ENCODE data around the gene SIKE1. TPM values are rescaled to one million over a fixed set of nuclear protein-coding genes. Genes with fewer than 3 reads are reported as not detected.

The SIKE1 gene
- polyA plus RNA-seq, 2 of the 4 experiments (the other 2 are of a cell fraction): 17.8 to 28.7 TPM

- POLR2A ChIA-PET: no interaction called here
- no peaks in the 10 kb centered on the region for H3K9me3 ChIP-seq
- no peak overlapping the region for H3K4me3 ChIP-seq
- no peak for DNase-seq (ENCODE audit: low read depth in 1 of 2, low spot score in 1 of 2)
- no peak overlapping the region for H3K4me2 ChIP-seq
- 89% methylated on average over 6 of the region's 6 CpGs for WGBS (ENCODE audit: missing lambda C conversion rate)
- FAIRE-seq: no peak
- TF ChIP-seq SMC3 (IDR thresholded peaks at IDR 0.05) (no peak), ESRRA (IDR thresholded peaks at IDR 0.05; ENCODE audit: borderline replicate concordance, low read length) (no peak), HEYL (CRISPR knock-in tag; IDR thresholded peaks at IDR 0.05) (no peak), EHMT2 (IDR thresholded peaks at IDR 0.05; ENCODE audit: low read depth) (no peak), RFX5 (IDR thresholded peaks at IDR 0.05) (no peak), PHF8 (IDR thresholded peaks at IDR 0.05; ENCODE audit: borderline replicate concordance, low read depth) (no peak), FOSB (CRISPR knock-in tag; IDR thresholded peaks at IDR 0.05) (no peak), KDM1A (IDR thresholded peaks at IDR 0.05; ENCODE audit: low read depth) (no peak), HDAC2 (IDR thresholded peaks at IDR 0.05) (no peak), CHD4 (IDR thresholded peaks at IDR 0.05; ENCODE audit: borderline replicate concordance) (no peak), TP53 (CRISPR knock-in tag; IDR thresholded peaks at IDR 0.05) (no peak), CHD2 (IDR thresholded peaks at IDR 0.05; ENCODE audit: low read length, partially characterized antibody) (no peak)
- CTCF ChIA-PET: no interaction called here
- no peak overlapping the region for H3K27ac ChIP-seq
- no peak for ATAC-seq
- peaks cover 7% of the 10 kb centered on the region; the same call in 1 of the 3 replicates for H3K4me1 ChIP-seq
These were observed 43.1 kb downstream of the SIKE1 start for GRCh38 chr1:114737314-114737849.

- Histone ChIP-seq H3K4me1 (no peaks in the 10 kb centered on the region), H3K9me3 (no peaks in the 10 kb centered on the region), H3K4me2 (no peak overlapping the region), H3K27ac (no peak overlapping the region), H3K4me3 (no peak overlapping the region)
- ATAC-seq (no peak), DNase-seq (ENCODE audit: low read depth in 1 of 2, low spot score in 1 of 2) (no peak), FAIRE-seq (no peak)
- ChIA-PET POLR2A (no interaction called here), CTCF (no interaction called here)
- 100% methylated on average over 1 of the region's 1 CpG for WGBS (ENCODE audit: missing lambda C conversion rate)
- no peak for TF ChIP-seq JUNB (IDR thresholded peaks at IDR 0.05)
- no peak for TF ChIP-seq ZFP36 (IDR thresholded peaks at IDR 0.05; ENCODE audit: borderline replicate concordance, partially characterized antibody)
- no peak for TF ChIP-seq SREBF2 (IDR thresholded peaks at IDR 0.05)
- no peak for TF ChIP-seq ELK1 (IDR thresholded peaks at IDR 0.05; ENCODE audit: low read depth, low read length)
- TF ChIP-seq HOXA7 (CRISPR knock-in tag; IDR thresholded peaks at IDR 0.05): no peak
These were observed 45.0 kb downstream of the SIKE1 start for GRCh38 chr1:114735479-114735878.

GRCh38 chr1:114729782-114730181, 50.7 kb downstream of the SIKE1 start:
- H3K9me3 ChIP-seq: no peaks in the 10 kb centered on the region
- ATAC-seq (no peak), DNase-seq (ENCODE audit: low read depth in 1 of 2, low spot score in 1 of 2) (no peak), FAIRE-seq (no peak)
- H3K27ac ChIP-seq: no peak overlapping the region
- CTCF ChIA-PET: interaction anchor here (1.0 kb wide), 1 partner anchor 11 kb away, joined by 4 read pairs; no protein-coding TSS in a partner anchor
- H3K4me2 ChIP-seq: no peak overlapping the region
- no peak overlapping the region for H3K4me3 ChIP-seq
- POLR2A ChIA-PET: no interaction called here
- 96% methylated on average over 1 of the region's 1 CpG for WGBS (ENCODE audit: missing lambda C conversion rate)
- TF ChIP-seq PBX3 (IDR thresholded peaks at IDR 0.05) (no peak), HDAC2 (IDR thresholded peaks at IDR 0.05) (no peak), EP300 (IDR thresholded peaks at IDR 0.05) (no peak), FOXS1 (CRISPR knock-in tag; IDR thresholded peaks at IDR 0.05) (no peak), JUNB (IDR thresholded peaks at IDR 0.05) (no peak), RFX5 (IDR thresholded peaks at IDR 0.05) (no peak), RARB (CRISPR knock-in tag; IDR thresholded peaks at IDR 0.05) (no peak), BHLHE40 (IDR thresholded peaks at IDR 0.05; ENCODE audit: low read depth, low read length) (no peak), ZC3H11A (IDR thresholded peaks at IDR 0.05) (no peak)
- no peaks in the 10 kb centered on the region for H3K4me1 ChIP-seq

Data from A549 (cell line).